KMS-11 (cell line): Measurements from ENCODE around the gene S100A16.

Experiments used
- H2AFZ ChIP-seq: fragments of 200-600 bp; sonication (generic); 2 replicates; pipeline ENCODE4 v1.6.1; 2016; ENCODE audit warnings: antibody characterized with exemption, mixed run types, low read depth
- H3K27ac ChIP-seq: fragments of 200-600 bp; sonication (generic); 2 replicates; pipeline ENCODE4 v1.6.1; 2016; ENCODE audit warnings: mild to moderate bottlenecking, mixed run types
- H3K27me3 ChIP-seq: fragments of 200-600 bp; sonication (generic); 2 replicates; pipeline ENCODE4 v1.6.1; 2017; ENCODE audit warnings: mild to moderate bottlenecking, low read depth, mixed run types, moderate library complexity; ENCODE audit not compliant: insufficient read depth
- H3K36me3 ChIP-seq: fragments of 200-600 bp; sonication (generic); 2 replicates; pipeline ENCODE4 v1.6.1; 2017; ENCODE audit warnings: mild to moderate bottlenecking, mixed run types; ENCODE audit not compliant: insufficient read depth
- H3K4me1 ChIP-seq: fragments of 200-600 bp; sonication (generic); 2 replicates; pipeline ENCODE4 v1.6.1; 2016; ENCODE audit warnings: mild to moderate bottlenecking, low read depth, mixed run types; ENCODE audit not compliant: poor library complexity, severe bottlenecking
- H3K4me2 ChIP-seq: fragments of 200-600 bp; sonication (generic); 2 replicates; pipeline ENCODE4 v1.7.0; 2016; ENCODE audit warnings: mild to moderate bottlenecking, mixed run types
- H3K4me3 ChIP-seq: fragments of 200-600 bp; sonication (generic); IDR thresholded peaks from 2 replicates; pipeline ENCODE4 v1.6.1; 2017; ENCODE audit warnings: low read depth, low read length, mixed read lengths; ENCODE audit not compliant: insufficient read depth
- H3K79me2 ChIP-seq: fragments of 200-600 bp; sonication (generic); 2 replicates; pipeline ENCODE4 v1.6.1; 2016; ENCODE audit warnings: low read depth, mixed run types; ENCODE audit not compliant: insufficient read depth
- H3K9ac ChIP-seq: fragments of 200-600 bp; sonication (generic); 2 replicates; pipeline ENCODE4 v1.6.1; 2016; ENCODE audit warnings: mild to moderate bottlenecking, mixed run types
- H4K20me1 ChIP-seq: fragments of 200-600 bp; sonication (generic); 2 replicates; pipeline ENCODE4 v1.6.1; 2016; ENCODE audit warnings: mild to moderate bottlenecking, mixed run types; ENCODE audit not compliant: insufficient read depth
- CTCF ChIP-seq: fragments of 200-600 bp; sonication (generic); conservative IDR thresholded peaks from 2 replicates; pipeline ENCODE4 v1.6.1; 2017; ENCODE audit warnings: low read depth, mild to moderate bottlenecking, antibody characterized with exemption, low read length, moderate library complexity, mixed read lengths

The S100A16 gene

GRCh38 chr1:153651771-153652170, 38.8 kb upstream of the S100A16 start:
- Histone ChIP-seq H3K79me2 (no peaks in the 10 kb centered on the region), H4K20me1 (no peaks in the 10 kb centered on the region), H3K36me3 (no peaks in the 10 kb centered on the region), H2AFZ (no peak overlapping the region), H3K9ac (no peak overlapping the region), H3K27me3 (no peaks in the 10 kb centered on the region), H3K4me2 (no peak overlapping the region), H3K4me3 (no peak overlapping the region), H3K4me1 (peaks cover 5% of the 10 kb centered on the region), H3K27ac (no peak overlapping the region)
- TF ChIP-seq CTCF, result no peak

DNA sequence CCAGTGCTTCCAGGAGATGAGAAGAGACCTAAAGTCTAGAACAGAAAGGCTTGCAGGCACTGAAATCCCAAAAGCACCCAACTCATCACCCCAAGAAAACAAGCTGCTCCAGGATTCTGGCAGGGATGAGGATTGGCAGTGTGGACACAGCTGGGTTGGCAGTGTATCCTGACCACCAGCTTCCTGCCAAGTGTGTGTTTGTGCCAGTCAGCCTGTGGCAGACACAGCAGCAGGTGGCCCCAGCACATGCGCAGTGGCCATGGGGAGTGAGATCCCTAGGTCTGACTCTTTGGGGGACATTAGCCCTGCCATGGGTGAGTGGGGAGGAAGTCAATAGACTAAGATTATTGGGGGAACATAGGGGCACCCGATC, 36.9 kb upstream of the S100A16 start:
- Histone ChIP-seq H2AFZ (no peak overlapping the region), H4K20me1 (no peaks in the 10 kb centered on the region), H3K36me3 (peaks cover 11% of the 10 kb centered on the region), H3K27me3 (no peaks in the 10 kb centered on the region), H3K79me2 (no peaks in the 10 kb centered on the region), H3K4me1 (peaks cover 5% of the 10 kb centered on the region), H3K9ac (no peak overlapping the region), H3K4me2 (no peak overlapping the region), H3K4me3 (no peak overlapping the region), H3K27ac (no peak overlapping the region; the same call in 1 of the 2 replicates)
- no peak; the same call in 1 of the 2 replicates for TF ChIP-seq CTCF

- Histone ChIP-seq H3K9ac (no peak overlapping the region), H3K27ac (no peak overlapping the region; the same call in 1 of the 2 replicates), H4K20me1 (no peaks in the 10 kb centered on the region), H3K36me3 (peaks cover 16% of the 10 kb centered on the region), H2AFZ (no peak overlapping the region), H3K27me3 (no peaks in the 10 kb centered on the region), H3K4me2 (no peak overlapping the region), H3K79me2 (no peaks in the 10 kb centered on the region), H3K4me1 (peaks cover 5% of the 10 kb centered on the region), H3K4me3 (no peak overlapping the region)
- TF ChIP-seq CTCF, result no peak; the same call in 1 of the 2 replicates
These were observed 36.4 kb upstream of the S100A16 start for GRCh38 chr1:153649137-153649862.

DNA sequence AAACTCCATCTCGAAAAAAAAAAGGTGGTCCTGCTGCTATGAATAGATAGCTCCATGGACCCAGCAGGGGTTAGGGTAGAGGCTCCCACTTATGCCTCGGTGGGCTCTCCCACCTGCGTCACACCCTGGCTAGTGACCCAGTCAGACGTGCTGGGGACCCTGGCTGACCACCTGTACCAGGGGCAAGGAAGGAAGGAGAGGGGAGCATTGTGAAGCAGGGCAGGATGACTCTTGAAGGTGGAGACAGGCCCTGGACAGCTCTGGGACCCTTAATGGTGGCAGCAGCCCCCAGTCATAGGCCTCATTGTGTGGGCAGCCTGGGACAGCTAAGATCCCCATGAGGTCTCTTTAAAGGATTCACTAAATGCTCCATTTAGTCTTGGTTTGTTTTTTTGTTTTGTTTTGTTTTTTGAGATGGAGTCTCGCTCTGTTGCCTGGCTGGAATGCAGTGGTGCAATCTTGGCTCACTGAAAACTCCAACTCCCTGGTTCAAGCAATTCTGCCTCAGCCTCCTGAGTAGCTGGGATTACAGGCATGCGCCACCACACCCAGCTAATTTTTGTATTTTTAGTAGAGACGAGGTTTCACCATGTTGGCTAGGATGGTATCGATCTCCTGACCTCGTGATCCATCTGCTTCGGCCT, 35.2 kb upstream of the S100A16 start:
- no peak overlapping the region for H3K9ac ChIP-seq

More for the DNA sequence above, 35.2 kb upstream of the S100A16 start:
- Histone ChIP-seq H3K4me3 (no peak overlapping the region), H3K27ac (no peak overlapping the region), H2AFZ (no peak overlapping the region), H3K4me2 (no peak overlapping the region), H3K36me3 (peaks cover 26% of the 10 kb centered on the region), H3K4me1 (peaks cover 5% of the 10 kb centered on the region), H4K20me1 (no peaks in the 10 kb centered on the region), H3K79me2 (no peaks in the 10 kb centered on the region), H3K27me3 (no peaks in the 10 kb centered on the region)
- TF ChIP-seq CTCF, result no peak
